Ectodermal cell (in vitro differentiated cells): Measurements from ENCODE around the gene NIBAN1.

Experiments
- H3K27ac ChIP-seq: 2 replicates; pipeline ENCODE4 v1.7.0; 2013; ENCODE audit warnings: mild to moderate bottlenecking, low read depth, low read length; ENCODE audit not compliant: insufficient read depth, poor library complexity, severe bottlenecking
- H3K27me3 ChIP-seq: 2 replicates; pipeline ENCODE4 v1.7.0; 2013; ENCODE audit warnings: mild to moderate bottlenecking, low read length; ENCODE audit not compliant: insufficient read depth, control insufficient read depth, poor library complexity, severe bottlenecking
- H3K36me3 ChIP-seq: one replicate; pipeline ENCODE4 v1.7.0; 2013; ENCODE audit warnings: low read length; ENCODE audit not compliant: control insufficient read depth, insufficient read depth
- H3K4me1 ChIP-seq: one replicate; pipeline ENCODE4 v1.7.0; 2013; ENCODE audit warnings: low read length; ENCODE audit not compliant: control insufficient read depth, insufficient read depth
- H3K4me3 ChIP-seq: 2 replicates; pipeline ENCODE4 v1.7.0; 2013; ENCODE audit warnings: low read depth, low read length, control low read depth; ENCODE audit not compliant: insufficient read depth
- H3K9me3 ChIP-seq: 2 replicates; pipeline ENCODE4 v1.7.0; 2013; ENCODE audit warnings: mild to moderate bottlenecking, low read length, moderate library complexity; ENCODE audit not compliant: control insufficient read depth
- WGBS, 2 experiments: methylation state at CpG; one replicate each; pipeline ENCODE4 v1.1.7; 2013; ENCODE audit warnings: missing lambda C conversion rate in 2 of 2; 5-methylcytosine and 5-hydroxymethylcytosine counted together

Gene NIBAN1

DNA sequence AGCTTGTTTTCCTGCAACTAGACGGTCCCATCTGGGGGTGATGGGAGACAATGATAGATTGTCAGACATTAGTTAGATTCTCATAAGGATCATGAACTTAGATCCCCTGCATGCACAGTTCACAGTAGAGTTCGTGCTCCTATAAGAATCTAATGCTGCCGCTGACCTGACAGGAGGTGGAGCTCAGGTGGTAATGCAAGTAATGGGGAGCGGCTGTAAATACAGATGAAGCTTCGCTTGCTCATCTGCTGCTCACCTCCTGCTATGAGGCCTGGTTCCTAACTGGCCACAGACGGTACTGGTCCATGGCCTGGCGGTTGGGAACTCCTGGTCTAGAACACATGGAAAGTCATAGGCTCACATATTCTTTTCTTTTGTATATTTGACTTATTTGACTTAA is 42.0 kb downstream of the NIBAN1 start:
- H3K36me3 ChIP-seq: no peaks in the 10 kb centered on the region
- H3K4me3 ChIP-seq: no peak overlapping the region
- no peaks in the 10 kb centered on the region for H3K4me1 ChIP-seq
- whole genome bisulfite sequencing, 2 experiments: 84 to 87% methylated on average over 7 of the region's 7 CpGs
- no peak overlapping the region for H3K27ac ChIP-seq
- H3K27me3 ChIP-seq: no peaks in the 10 kb centered on the region
- H3K9me3 ChIP-seq: no peaks in the 10 kb centered on the region

DNA sequence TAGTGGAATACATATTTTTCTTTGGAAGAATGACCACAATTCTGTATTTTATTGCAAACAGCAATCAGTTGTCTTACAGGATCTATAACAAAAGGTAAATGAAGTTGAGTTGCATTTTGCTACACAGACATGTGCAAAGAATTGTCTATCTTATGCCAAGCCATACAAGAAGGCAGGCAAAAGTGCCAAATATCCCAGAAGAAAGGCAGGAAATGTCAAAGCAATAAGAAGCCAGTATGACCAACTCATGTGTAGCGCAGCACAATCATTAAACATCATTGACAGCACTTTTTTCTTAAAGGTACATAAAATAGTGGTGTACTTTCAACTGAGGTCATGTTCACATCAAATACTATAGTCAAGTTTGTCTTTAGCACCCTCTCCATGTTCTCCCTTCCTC is 42.7 kb downstream of the NIBAN1 start:
- 94 to 100% methylated on average over 1 of the region's 1 CpG for WGBS, 2 experiments
- no peaks in the 10 kb centered on the region for H3K9me3 ChIP-seq
- H3K4me1 ChIP-seq: no peaks in the 10 kb centered on the region
- H3K27ac ChIP-seq: no peak overlapping the region
- no peaks in the 10 kb centered on the region for H3K27me3 ChIP-seq
- no peak overlapping the region for H3K4me3 ChIP-seq
- no peaks in the 10 kb centered on the region for H3K36me3 ChIP-seq

DNA sequence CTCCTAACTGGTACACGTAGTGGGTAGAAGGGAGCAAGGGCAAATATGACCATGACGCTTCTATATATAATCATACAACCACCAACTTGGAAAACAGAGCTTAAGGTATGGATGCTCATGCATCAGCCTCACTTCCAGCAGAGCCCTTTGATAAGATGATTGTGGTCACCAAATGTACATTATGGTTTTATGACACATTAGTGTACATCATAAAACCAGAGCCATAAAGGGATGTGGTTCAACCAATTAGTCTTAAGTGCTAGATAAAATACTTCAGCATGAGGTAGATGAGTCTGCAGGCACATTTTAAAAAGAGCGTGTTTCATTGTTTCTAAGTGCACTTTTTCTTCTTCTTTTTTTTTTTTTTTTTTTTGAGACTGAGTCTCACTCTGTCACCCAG is 43.7 kb downstream of the NIBAN1 start:
- WGBS, 2 experiments: 95 to 100% methylated on average over 3 of the region's 3 CpGs
- H3K4me1 ChIP-seq: no peaks in the 10 kb centered on the region
- no peaks in the 10 kb centered on the region for H3K36me3 ChIP-seq
- H3K9me3 ChIP-seq: no peaks in the 10 kb centered on the region
- no peak overlapping the region for H3K4me3 ChIP-seq
- no peaks in the 10 kb centered on the region for H3K27me3 ChIP-seq
- no peak overlapping the region for H3K27ac ChIP-seq

DNA sequence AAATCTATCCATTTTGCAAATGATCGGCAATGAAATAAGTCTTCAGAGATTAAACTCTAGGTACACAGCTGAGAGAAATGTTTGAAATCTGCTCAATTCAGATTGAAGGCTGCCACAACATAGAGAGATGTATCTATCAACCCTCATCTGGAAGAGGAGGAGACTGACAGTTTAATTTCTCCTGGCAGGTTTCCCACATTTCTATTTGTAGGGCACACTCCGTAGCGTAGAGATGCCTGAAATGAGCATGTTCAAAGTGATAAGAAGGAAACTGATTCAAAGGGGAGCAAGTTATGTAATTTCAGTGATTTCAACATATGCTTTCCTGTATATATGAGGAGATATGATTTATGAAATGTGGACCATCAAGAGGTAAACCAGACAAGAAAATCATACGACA is 44.1 kb downstream of the NIBAN1 start:
- no peak overlapping the region for H3K27ac ChIP-seq
- no peaks in the 10 kb centered on the region for H3K4me1 ChIP-seq
- 77 to 83% methylated on average over 4 of the region's 4 CpGs for WGBS, 2 experiments
- no peak overlapping the region for H3K4me3 ChIP-seq
- H3K9me3 ChIP-seq: no peaks in the 10 kb centered on the region
- H3K36me3 ChIP-seq: no peaks in the 10 kb centered on the region
- H3K27me3 ChIP-seq: no peaks in the 10 kb centered on the region

DNA sequence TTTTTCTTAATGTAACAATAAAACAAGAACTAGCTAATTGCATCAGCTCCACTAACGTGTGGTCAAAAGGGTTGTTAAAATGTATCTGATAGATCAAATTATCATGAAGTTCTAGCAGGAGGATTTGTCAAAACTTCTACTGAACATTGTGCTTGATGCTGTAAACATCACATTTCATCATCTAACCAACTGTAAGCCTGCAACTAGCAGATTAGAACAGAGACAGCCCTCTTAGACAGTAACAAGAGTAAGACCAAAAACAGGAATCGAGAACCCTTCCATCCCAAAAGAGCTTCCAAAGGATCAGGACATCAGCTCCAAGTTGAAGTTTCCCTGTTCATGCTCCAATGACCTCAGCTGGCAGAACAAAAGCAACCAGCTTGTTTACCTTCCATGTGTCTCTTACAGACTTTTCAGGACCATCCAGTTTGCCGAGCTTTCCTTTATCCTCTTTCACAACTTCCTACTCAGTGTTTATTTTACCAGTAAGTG is 44.6 kb downstream of the NIBAN1 start:
- H3K9me3 ChIP-seq: no peaks in the 10 kb centered on the region
- WGBS, 2 experiments: 87 to 93% methylated on average over 2 to 3 of the region's 3 CpGs
- no peaks in the 10 kb centered on the region for H3K4me1 ChIP-seq

DNA sequence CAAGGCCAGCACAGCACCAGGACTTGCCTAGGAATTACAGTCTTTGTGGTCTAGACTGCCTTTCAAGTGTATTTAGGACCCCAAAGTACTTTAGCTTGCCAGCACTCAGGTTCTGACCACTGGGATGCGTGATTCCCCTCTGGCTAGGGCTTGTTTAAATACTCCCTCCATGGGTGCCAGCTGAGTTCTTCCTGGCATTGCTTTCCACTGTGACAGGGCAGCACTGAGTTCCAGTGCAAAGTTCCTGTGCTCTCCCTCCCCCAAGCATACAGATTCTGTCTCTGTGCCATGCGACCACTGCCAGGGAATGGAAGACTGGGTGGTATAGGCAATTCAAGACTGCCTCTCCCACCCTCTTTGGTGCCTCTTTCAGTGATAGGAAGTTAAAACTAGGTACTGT is 45.9 kb downstream of the NIBAN1 start:
- no peak overlapping the region for H3K4me3 ChIP-seq

More for the DNA sequence above, 44.6 kb downstream of the NIBAN1 start:
- H3K27ac ChIP-seq: no peak overlapping the region
- no peaks in the 10 kb centered on the region for H3K27me3 ChIP-seq
- H3K36me3 ChIP-seq: no peaks in the 10 kb centered on the region
- H3K4me3 ChIP-seq: no peak overlapping the region

More for the DNA sequence above, 45.9 kb downstream of the NIBAN1 start:
- WGBS, 2 experiments: 95 to 98% methylated on average over 2 of the region's 2 CpGs
- H3K4me1 ChIP-seq: no peaks in the 10 kb centered on the region
- no peaks in the 10 kb centered on the region for H3K9me3 ChIP-seq
- no peaks in the 10 kb centered on the region for H3K36me3 ChIP-seq
- no peaks in the 10 kb centered on the region for H3K27me3 ChIP-seq
- no peak overlapping the region for H3K27ac ChIP-seq
